CD14-positive monocyte (primary cell): ENCODE data around the gene IL1A. TPM values are rescaled to one million over a fixed set of nuclear protein-coding genes. Genes with fewer than 3 reads are reported as not detected.

Experiments used
- DNase-seq, 3 donors: peaks; one replicate each; pipeline ENCODE4 v3.0.0-alpha.2; 2011 to 2022
- H2AFZ ChIP-seq: 2 replicates; pipeline ENCODE4 v1.6.0; 2012; ENCODE audit warnings: mild to moderate bottlenecking, low read depth, low read length, inconsistent platforms; ENCODE audit not compliant: insufficient read depth, poor library complexity, severe bottlenecking
- H3K27ac ChIP-seq, 2 donors: 1 replicate in 1 of 2; 2 replicates in 1 of 2; pipeline ENCODE4 v1.5.1; 2012 to 2013; ENCODE audit warnings: low read length in 2 of 2, control low read depth in 1 of 2, inconsistent platforms in 1 of 2, low read depth in 1 of 2, mild to moderate bottlenecking in 1 of 2
- H3K27me3 ChIP-seq, 2 donors: one replicate each; pipeline versions ENCODE4 v1.6.0 to v1.6.1; 2011 to 2013; ENCODE audit warnings: low read length in 2 of 2; ENCODE audit not compliant: control insufficient read depth in 2 of 2, insufficient read depth in 2 of 2
- H3K36me3 ChIP-seq, 2 donors: replicated peaks in 1 of 2; 1 replicate in 1 of 2; 2 replicates in 1 of 2; pipeline versions ENCODE4 v1.5.1 to v1.6.1; 2012 to 2013; ENCODE audit warnings: low read length in 2 of 2, control low read depth in 1 of 2, inconsistent platforms in 1 of 2, mild to moderate bottlenecking in 1 of 2; ENCODE audit not compliant: insufficient read depth in 2 of 2, control insufficient read depth in 1 of 2
- H3K4me1 ChIP-seq, 2 donors: 1 replicate in 1 of 2; 2 replicates in 1 of 2; pipeline versions ENCODE4 v1.5.1 to v1.6.1; 2012 to 2013; ENCODE audit warnings: low read length in 2 of 2, control low read depth in 1 of 2, inconsistent platforms in 1 of 2, mild to moderate bottlenecking in 1 of 2, moderate library complexity in 1 of 2; ENCODE audit not compliant: insufficient read depth in 2 of 2, control insufficient read depth in 1 of 2
- H3K4me2 ChIP-seq: replicated peaks from 2 replicates; pipeline ENCODE3; 2012; ENCODE audit warnings: low read length, moderate library complexity, mild to moderate bottlenecking; ENCODE audit not compliant: poor library complexity, severe bottlenecking; ENCODE audit errors: extremely low read depth
- H3K4me3 ChIP-seq, 3 experiments: fragments of 200-600 bp in 1 of 3; sonication (generic) in 1 of 3; replicated peaks in 1 of 3; 1 replicate in 2 of 3; 2 replicates in 1 of 3; pipeline ENCODE4 v1.5.1; 2011 to 2013; ENCODE audit warnings: low read length in 3 of 3, mild to moderate bottlenecking in 3 of 3, control low read depth in 2 of 3, low read depth in 2 of 3, inconsistent platforms in 1 of 3, moderate library complexity in 1 of 3
- H3K79me2 ChIP-seq: 2 replicates; pipeline ENCODE4 v1.6.0; 2012; ENCODE audit warnings: mild to moderate bottlenecking, control low read depth, inconsistent platforms, low read length, moderate library complexity; ENCODE audit not compliant: insufficient read depth
- H3K9ac ChIP-seq: 2 replicates; pipeline ENCODE4 v1.6.0; 2017; ENCODE audit warnings: low read length, mild to moderate bottlenecking; ENCODE audit not compliant: insufficient read depth, poor library complexity, severe bottlenecking
- H3K9me3 ChIP-seq, 2 donors: replicated peaks in 1 of 2; 1 replicate in 1 of 2; 2 replicates in 1 of 2; pipeline versions ENCODE4 v1.5.1 to v1.6.1; 2012 to 2013; ENCODE audit warnings: low read length in 2 of 2, control low read depth in 1 of 2; ENCODE audit not compliant: control insufficient read depth in 1 of 2, insufficient read depth in 1 of 2
- H4K20me1 ChIP-seq: 2 replicates; pipeline ENCODE4 v1.6.0; 2012; ENCODE audit warnings: mild to moderate bottlenecking, low read length, control low read depth, moderate library complexity; ENCODE audit not compliant: insufficient read depth
- H3K27ac Mint-ChIP-seq, 7 donors: one replicate each; pipeline ENCODE4 v1.8.0; 2020; ENCODE audit warnings: mild to moderate bottlenecking in 7 of 7, mixed read lengths in 7 of 7, moderate library complexity in 6 of 7, inconsistent platforms in 2 of 7
- H3K27me3 Mint-ChIP-seq, 3 donors: one replicate each; pipeline ENCODE4 v1.8.0; 2021 to 2022; ENCODE audit warnings: low read depth in 3 of 3, mild to moderate bottlenecking in 3 of 3, mixed read lengths in 3 of 3, moderate library complexity in 3 of 3, inconsistent platforms in 1 of 3
- H3K36me3 Mint-ChIP-seq, 2 donors: one replicate each; pipeline ENCODE4 v1.8.0; 2020; ENCODE audit warnings: mixed read lengths in 2 of 2, inconsistent platforms in 1 of 2, mild to moderate bottlenecking in 1 of 2
- H3K4me1 Mint-ChIP-seq: one replicate; pipeline ENCODE4 v1.8.0; 2020; ENCODE audit warnings: mild to moderate bottlenecking, mixed read lengths
- H3K4me3 Mint-ChIP-seq, 2 donors: one replicate each; pipeline ENCODE4 v1.8.0; 2020; ENCODE audit warnings: mild to moderate bottlenecking in 2 of 2, mixed read lengths in 2 of 2, moderate library complexity in 1 of 2
- H3K9me3 Mint-ChIP-seq, 7 donors: one replicate each; pipeline ENCODE4 v1.8.0; 2020 to 2022; ENCODE audit warnings: mixed read lengths in 7 of 7, mild to moderate bottlenecking in 6 of 7, moderate library complexity in 6 of 7, inconsistent platforms in 2 of 7
- CTCF ChIP-seq: fragments of 200-600 bp; IDR thresholded peaks from one replicate; pipeline ENCODE4 v1.8.0; 2022; ENCODE audit warnings: antibody characterized with exemption, mild to moderate bottlenecking
- WGBS: methylation state at CpG from one replicate; pipeline ENCODE4 v1.1.5; 2013; ENCODE audit warnings: missing lambda C conversion rate; ENCODE audit not compliant: insufficient coverage; 5-methylcytosine and 5-hydroxymethylcytosine counted together
- intact Hi-C, 2 donors: fragments of 100-400 bp; cut with micrococcal nuclease; formaldehyde crosslinking; loops; one replicate each; pipeline versions ENCODE4 v1.15.0 to v1.15.1; 2023
- polyA plus RNA-seq, 3 donors: library from polyadenylated mRNA; depleted of rRNA in 1 of 3; unstranded in 2 of 3; stranded (reverse) in 1 of 3; fragments of 300-500 nt in 2 of 3; fragments of >200 nt in 1 of 3; fragmentation: Illumina TruSeq in 2 of 3; gene quantifications; 1 replicate in 2 of 3; 2 replicates in 1 of 3; pipeline ENCODE4 v1.2.3, GENCODE V29; 2012 to 2021

Gene IL1A
- polyA plus RNA-seq, 3 donors, result 0.26 to 0.83 TPM; not detected in 1

GRCh38 chr2:112824694-112825085 is 40.4 kb upstream of the IL1A start:
- Mint-ChIP-seq H3K4me3 (no peak overlapping the region), H3K27ac (peak overlapping the region in 1 of 7 donors; percentile 5), H3K9me3 (peaks cover 0 to 2% (median 0%) of the 10 kb centered on the region in 7 donors), H3K36me3 (peaks cover 4 to 8% of the 10 kb centered on the region in 2 donors), H3K4me1 (peaks cover 14% of the 10 kb centered on the region), H3K27me3 (peaks cover 0 to 4% (median 0%) of the 10 kb centered on the region in 3 donors)
- H3K27ac ChIP-seq, result no peak overlapping the region
- no peaks in the 10 kb centered on the region for H3K27me3 ChIP-seq
- peaks cover under 1 to 3% of the 10 kb centered on the region in 2 donors for H3K36me3 ChIP-seq
- no peak overlapping the region for H2AFZ ChIP-seq
- no peak overlapping the region for H3K9ac ChIP-seq
- H3K4me1 ChIP-seq, result no peaks in the 10 kb centered on the region
- TF ChIP-seq CTCF, result no peak
- no peak for DNase-seq
- H3K4me2 ChIP-seq, result no peak overlapping the region
- H3K79me2 ChIP-seq, result no peaks in the 10 kb centered on the region
- no peaks in the 10 kb centered on the region for H3K9me3 ChIP-seq
- H3K4me3 ChIP-seq, result no peak overlapping the region
- H4K20me1 ChIP-seq, result peaks cover 6% of the 10 kb centered on the region
- intact Hi-C loops, result no loop called here

GRCh38 chr2:112821682-112822081 is 37.4 kb upstream of the IL1A start:
- peak in 1 of 3 donors; percentile 59 for DNase-seq
- Mint-ChIP-seq H3K27me3 (peaks cover 0 to 4% (median 0%) of the 10 kb centered on the region in 3 donors), H3K36me3 (peaks cover 0 to 2% of the 10 kb centered on the region in 2 donors), H3K27ac (peak overlapping the region in 2 of 7 donors; percentile 14 to 57), H3K9me3 (peaks cover 0 to 2% (median 0%) of the 10 kb centered on the region in 7 donors), H3K4me3 (no peak overlapping the region), H3K4me1 (peaks cover 14% of the 10 kb centered on the region)
- H3K9ac ChIP-seq, result no peak overlapping the region
- no peak overlapping the region for H3K4me3 ChIP-seq
- TF ChIP-seq CTCF, result no peak
- intact Hi-C loops, result no loop called here
- H3K27me3 ChIP-seq, result no peaks in the 10 kb centered on the region
- H2AFZ ChIP-seq, result no peak overlapping the region
- no peaks in the 10 kb centered on the region for H3K9me3 ChIP-seq
- no peak overlapping the region for H3K4me2 ChIP-seq
- no peaks in the 10 kb centered on the region for H3K4me1 ChIP-seq
- H3K36me3 ChIP-seq, result no peaks in the 10 kb centered on the region
- no peaks in the 10 kb centered on the region for H4K20me1 ChIP-seq
- no peak overlapping the region for H3K27ac ChIP-seq
- WGBS, result 25% methylated on average over 3 of the region's 4 CpGs
- H3K79me2 ChIP-seq, result no peaks in the 10 kb centered on the region
